ENCODE measurements around the gene MEAK7.

MEAK7 gene

GRCh38 chr16:84504420-84505248 is at the start of gene MEAK7:
MEAK7 (minus strand) TSS chr16:84504659; CDS start chr16:84498086, 6,573 bp downstream.
- peak; percentile 99 for DNase-seq (ENCODE audit: low spot score)

- DNase-seq (ENCODE audit: low spot score), result no peak
Observed at GRCh38 chr16:84553873-84554399, 49.5 kb upstream of the MEAK7 start.

GRCh38 chr16:84552135-84552534 is 47.7 kb upstream of the MEAK7 start:
- no peak for DNase-seq (ENCODE audit: low spot score)

GRCh38 chr16:84550096-84550495 is 45.6 kb upstream of the MEAK7 start:
- no peak for DNase-seq (ENCODE audit: low spot score)

- DNase-seq (ENCODE audit: low spot score), result no peak
Observed at GRCh38 chr16:84548971-84549844, 44.7 kb upstream of the MEAK7 start.

GRCh38 chr16:84548508-84548907 is 44.0 kb upstream of the MEAK7 start:
- DNase-seq (ENCODE audit: low spot score), result no peak

- no peak for DNase-seq (ENCODE audit: low spot score)
Observed at GRCh38 chr16:84547546-84548061, 43.1 kb upstream of the MEAK7 start.

- no peak for DNase-seq (ENCODE audit: low spot score)
Observed at GRCh38 chr16:84546669-84547545, 42.4 kb upstream of the MEAK7 start.

GRCh38 chr16:84545114-84545737 is 40.8 kb upstream of the MEAK7 start:
- DNase-seq (ENCODE audit: low spot score), result no peak

- DNase-seq (ENCODE audit: low spot score), result no peak
Observed at GRCh38 chr16:84544031-84544773, 39.7 kb upstream of the MEAK7 start.

- DNase-seq (ENCODE audit: low spot score), result no peak
Observed at GRCh38 chr16:84543253-84543652, 38.8 kb upstream of the MEAK7 start.

- DNase-seq (ENCODE audit: low spot score), result no peak
Observed at GRCh38 chr16:84541999-84542817, 37.7 kb upstream of the MEAK7 start.

GRCh38 chr16:84540194-84540593 is 35.7 kb upstream of the MEAK7 start:
- DNase-seq (ENCODE audit: low spot score), result no peak

- no peak for DNase-seq (ENCODE audit: low spot score)
Observed at GRCh38 chr16:84538222-84538840, 33.9 kb upstream of the MEAK7 start.

GRCh38 chr16:84537491-84538151 is 33.2 kb upstream of the MEAK7 start:
- no peak for DNase-seq (ENCODE audit: low spot score)

GRCh38 chr16:84535851-84536250 is 31.4 kb upstream of the MEAK7 start:
- no peak for DNase-seq (ENCODE audit: low spot score)

- no peak for DNase-seq (ENCODE audit: low spot score)
Observed at GRCh38 chr16:84535408-84535807, 30.9 kb upstream of the MEAK7 start.

- no peak for DNase-seq (ENCODE audit: low spot score)
Observed at GRCh38 chr16:84534815-84535214, 30.4 kb upstream of the MEAK7 start.
